D721Med (cell line): ENCODE results near the gene UVRAG.

Source experiments
- DNase-seq: peaks from one replicate; pipeline ENCODE4 v3.0.0; 2011; ENCODE audit warnings: low spot score; ENCODE audit not compliant: insufficient read length
- FAIRE-seq: peaks from 2 replicates; lab custom pipeline; 2011; peaks lifted over from hg19 to GRCh38; lab: Jason Lieb, UNC
- TF ChIP-seq, protein P1 (sequence below): IDR thresholded peaks from 2 replicates; pipeline ENCODE4 v1.5.1; 2012; ENCODE audit warnings: mild to moderate bottlenecking, control low read depth; ENCODE audit not compliant: insufficient read depth; ENCODE audit errors: missing control alignments

The UVRAG gene

DNA sequence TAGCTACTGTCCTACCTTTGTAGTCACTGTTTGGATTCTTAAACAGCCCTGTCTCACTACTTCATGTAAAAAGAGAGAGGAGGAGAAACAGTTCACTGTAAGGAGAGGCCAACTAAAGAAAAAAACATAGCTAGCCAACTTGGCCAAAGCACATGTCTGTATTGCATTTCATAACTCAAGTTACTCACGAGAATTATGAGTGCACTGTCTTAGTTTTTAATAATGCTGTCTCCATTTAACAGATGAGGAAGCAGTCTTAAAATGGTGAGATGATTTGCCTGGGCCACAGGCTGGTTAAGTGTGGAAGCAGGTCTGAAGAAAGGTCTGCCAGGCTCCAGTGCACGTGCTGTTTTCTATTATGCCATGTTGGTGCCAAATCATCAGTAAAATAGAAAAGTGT, 104.5 kb downstream of the UVRAG start:
- no peak for FAIRE-seq
- TF ChIP-seq, protein P1, sequence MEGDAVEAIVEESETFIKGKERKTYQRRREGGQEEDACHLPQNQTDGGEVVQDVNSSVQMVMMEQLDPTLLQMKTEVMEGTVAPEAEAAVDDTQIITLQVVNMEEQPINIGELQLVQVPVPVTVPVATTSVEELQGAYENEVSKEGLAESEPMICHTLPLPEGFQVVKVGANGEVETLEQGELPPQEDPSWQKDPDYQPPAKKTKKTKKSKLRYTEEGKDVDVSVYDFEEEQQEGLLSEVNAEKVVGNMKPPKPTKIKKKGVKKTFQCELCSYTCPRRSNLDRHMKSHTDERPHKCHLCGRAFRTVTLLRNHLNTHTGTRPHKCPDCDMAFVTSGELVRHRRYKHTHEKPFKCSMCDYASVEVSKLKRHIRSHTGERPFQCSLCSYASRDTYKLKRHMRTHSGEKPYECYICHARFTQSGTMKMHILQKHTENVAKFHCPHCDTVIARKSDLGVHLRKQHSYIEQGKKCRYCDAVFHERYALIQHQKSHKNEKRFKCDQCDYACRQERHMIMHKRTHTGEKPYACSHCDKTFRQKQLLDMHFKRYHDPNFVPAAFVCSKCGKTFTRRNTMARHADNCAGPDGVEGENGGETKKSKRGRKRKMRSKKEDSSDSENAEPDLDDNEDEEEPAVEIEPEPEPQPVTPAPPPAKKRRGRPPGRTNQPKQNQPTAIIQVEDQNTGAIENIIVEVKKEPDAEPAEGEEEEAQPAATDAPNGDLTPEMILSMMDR: no peak
- DNase-seq: no peak

DNA sequence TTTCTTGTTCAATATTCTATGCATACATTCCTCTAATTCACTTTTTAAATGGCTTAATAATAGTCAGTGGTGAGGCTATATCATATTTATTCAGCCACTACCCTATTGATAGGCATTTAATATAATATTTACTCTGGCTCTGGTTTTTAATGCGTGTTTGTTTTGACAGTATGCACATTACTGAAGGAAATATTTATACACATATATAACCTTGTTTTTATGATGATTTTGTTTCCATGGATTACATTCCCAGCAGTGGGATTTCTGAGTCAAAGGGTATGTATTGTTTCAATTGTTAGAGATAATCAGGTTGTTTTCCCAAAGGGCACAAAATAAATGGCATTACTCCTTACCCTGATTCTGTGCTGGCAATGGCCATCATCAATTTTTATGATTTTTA, 105.8 kb downstream of the UVRAG start:
- FAIRE-seq (no peak), DNase-seq (no peak)
- TF ChIP-seq, protein P1: no peak

DNA sequence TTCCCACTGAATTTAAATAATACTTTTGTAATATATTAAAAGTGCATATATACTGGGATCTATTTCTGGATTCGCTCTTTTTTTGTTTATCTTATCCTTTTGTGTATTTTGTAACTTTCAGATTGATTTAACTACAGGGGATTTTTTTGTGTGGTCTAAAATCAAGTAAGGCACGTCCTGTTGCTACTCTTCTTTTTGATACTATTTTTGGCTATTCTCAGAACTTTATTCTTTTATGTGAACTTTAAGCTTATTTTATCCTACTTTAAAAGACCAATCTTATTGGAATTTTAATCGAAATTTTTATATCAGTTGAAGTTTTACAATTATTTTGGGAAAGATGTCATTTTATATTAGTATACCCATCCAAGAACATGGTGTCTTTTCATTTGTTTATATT, 106.8 kb downstream of the UVRAG start:
- DNase-seq (no peak), FAIRE-seq (no peak)
- TF ChIP-seq, protein P1: no peak

DNA sequence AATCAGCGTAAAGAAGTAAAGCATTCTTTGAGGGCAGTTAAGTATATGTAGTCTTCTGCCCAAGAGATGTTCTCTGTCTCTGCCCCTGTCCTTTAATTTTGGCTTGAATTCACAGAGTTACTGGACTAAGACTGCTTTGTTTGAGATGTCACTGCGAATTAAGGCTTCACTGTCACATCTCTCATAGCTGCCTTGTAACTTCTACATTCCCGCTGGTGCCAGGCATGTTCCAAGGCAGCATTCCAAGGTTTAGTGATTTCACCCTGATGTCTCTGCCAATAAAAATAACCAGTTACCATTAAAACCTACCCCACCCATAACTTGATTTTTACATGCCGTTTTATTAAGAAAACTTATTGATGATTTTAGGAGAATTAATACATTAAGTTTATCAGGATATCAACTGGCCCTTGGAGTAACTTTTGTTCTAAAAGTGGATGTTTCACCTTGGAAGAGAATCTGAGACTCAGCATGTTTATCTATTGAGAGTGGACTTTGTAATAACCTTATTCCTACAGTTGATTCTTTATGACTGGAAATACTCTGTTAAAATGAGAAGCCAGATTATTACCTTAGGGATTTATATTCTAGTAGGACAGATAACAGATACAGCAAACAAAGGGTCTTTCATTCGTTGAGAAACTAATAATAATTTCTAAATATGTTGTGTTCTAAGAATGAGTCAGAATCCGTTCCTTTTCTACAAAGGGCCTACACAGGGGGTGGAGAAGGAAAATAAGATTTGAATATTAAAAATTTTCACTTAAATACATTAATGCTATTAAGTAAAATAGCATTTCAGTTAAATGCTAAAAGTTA, 110.2 kb downstream of the UVRAG start:
- no peak for FAIRE-seq
- TF ChIP-seq, protein P1: no peak
- DNase-seq: no peak

DNA sequence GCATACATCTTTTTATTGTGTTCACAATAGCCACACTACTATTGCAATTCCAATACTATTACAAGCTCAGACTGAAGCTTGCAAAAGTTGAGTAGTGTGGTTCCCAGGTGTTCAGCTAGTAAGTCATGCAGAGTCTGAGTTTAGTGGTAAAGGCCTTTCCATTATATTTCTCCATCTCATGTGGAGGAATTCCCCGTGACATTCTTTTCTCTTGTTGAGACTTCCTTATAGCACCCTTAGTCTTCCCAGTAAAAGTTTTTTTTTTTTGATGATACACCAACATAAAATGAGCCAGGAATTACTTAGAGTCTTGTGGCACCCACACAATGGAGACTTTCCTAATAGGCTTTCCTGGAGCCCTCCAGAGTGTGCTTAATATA, 110.8 kb downstream of the UVRAG start:
- TF ChIP-seq, protein P1: no peak
- FAIRE-seq: no peak
- DNase-seq: no peak

DNA sequence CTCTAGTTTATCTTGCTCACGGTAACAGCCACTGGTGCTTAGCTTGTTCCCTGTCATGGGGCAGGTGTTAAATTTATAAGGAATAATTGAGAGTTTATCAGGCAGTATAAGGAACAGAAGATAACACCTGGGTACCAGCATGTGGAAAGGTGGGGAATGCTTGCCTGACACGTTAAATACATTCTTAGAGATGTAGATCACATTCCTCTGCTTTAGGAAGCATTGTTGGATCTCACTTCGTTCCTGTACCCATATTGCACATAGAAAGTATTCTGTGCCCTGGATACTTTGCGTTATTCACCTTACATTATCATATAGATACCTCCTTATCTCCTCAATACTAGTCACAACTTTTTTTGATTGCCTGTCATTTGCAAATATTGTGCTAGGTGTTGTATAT, 114.7 kb downstream of the UVRAG start:
- FAIRE-seq: no peak
- TF ChIP-seq, protein P1: no peak
- DNase-seq: no peak

DNA sequence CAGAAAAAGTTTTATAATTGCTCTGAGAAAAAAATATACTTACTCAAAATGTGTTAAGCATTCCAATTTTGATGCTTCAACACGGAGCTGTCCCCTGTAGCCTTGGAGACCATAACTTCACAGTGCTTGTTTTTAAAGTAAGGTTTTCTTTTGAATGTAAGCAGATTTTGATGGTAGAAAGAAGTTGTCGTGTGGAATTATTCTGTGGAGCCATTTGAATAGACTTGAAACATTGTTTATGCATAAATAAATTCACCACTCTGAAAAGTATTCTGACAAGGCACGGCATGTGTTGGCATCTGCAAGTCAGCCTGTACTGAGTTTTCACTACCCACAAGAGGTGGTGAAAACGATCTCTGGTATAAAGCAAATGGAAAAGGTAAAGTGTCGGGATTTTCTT, 115.5 kb downstream of the UVRAG start:
- FAIRE-seq (no peak), DNase-seq (no peak)
- TF ChIP-seq, protein P1: no peak
